Testis (tissue), 3 donors: ENCODE measurements around the gene MAP6D1. TPM values are rescaled to one million over a fixed set of nuclear protein-coding genes. Genes with fewer than 3 reads are reported as not detected.

ENCODE experiments used
- DNase-seq: peaks from one replicate; pipeline ENCODE4 v3.0.0-alpha.2; 2019
- H3K27ac ChIP-seq, 2 donors: fragments of 200-600 bp; sonication (generic); one replicate each; pipeline ENCODE4 v1.5.1; 2019
- H3K27me3 ChIP-seq: fragments of 200-600 bp; sonication (generic); one replicate; pipeline ENCODE4 v1.5.1; 2019
- H3K36me3 ChIP-seq: fragments of 200-600 bp; sonication (generic); one replicate; pipeline ENCODE4 v1.5.1; 2017; ENCODE audit warnings: low read depth; ENCODE audit errors: missing control alignments
- H3K4me1 ChIP-seq: fragments of 200-600 bp; sonication (generic); one replicate; pipeline ENCODE4 v1.5.1; 2019
- H3K4me3 ChIP-seq, 2 donors: fragments of 200-600 bp; sonication (generic); one replicate each; pipeline ENCODE4 v1.5.1; 2017 to 2019
- H3K9me3 ChIP-seq: fragments of 200-600 bp; sonication (generic); one replicate; pipeline ENCODE4 v1.5.1; 2017
- POLR2A ChIP-seq: fragments of 450-650 bp; IDR thresholded peaks from one replicate; pipeline ENCODE4 v1.6.1; 2017; ENCODE audit warnings: antibody characterized with exemption, mild to moderate bottlenecking, moderate library complexity
- WGBS, 2 donors: methylation state at CpG; one replicate each; pipeline ENCODE4 v1.1.5; 2018; 5-methylcytosine and 5-hydroxymethylcytosine counted together
- intact Hi-C: fragments of 100-400 bp; cut with DNase I; formaldehyde crosslinking; loops from one replicate; pipeline ENCODE4 v1.15.1; 2023; ENCODE audit warnings: low total_unique reads
- polyA plus RNA-seq: library from polyadenylated mRNA; stranded (reverse); fragments of 350-450 nt; fragmentation: Illumina TruSeq; extraction: RNeasy Lipid Tissue Mini Kit (QIAGEN cat#74804); gene quantifications from one replicate; pipeline ENCODE4 v1.2.3, GENCODE V29; 2014; ENCODE audit warnings: low read depth, low replicate concordance; ENCODE audit not compliant: insufficient read depth
- total RNA-seq, 2 donors: library from RNA; depleted of rRNA; stranded (reverse); fragments of >200 nt; gene quantifications; one replicate each; pipeline ENCODE4 v1.2.3, GENCODE V29; 2016
- TF ChIP-seq, protein P1 (sequence below), 3 experiments: fragments of 450-650 bp in 2 of 3; fragments of 200-600 bp in 1 of 3; sonication (generic) in 1 of 3; IDR thresholded peaks; one replicate each; pipeline ENCODE4 v1.5.1; 2016 to 2019; ENCODE audit warnings: antibody characterized with exemption in 3 of 3, mild to moderate bottlenecking in 2 of 3, moderate library complexity in 1 of 3

The MAP6D1 gene
- total and polyA plus RNA-seq, 3 donors from 2014 or later: 0.80 to 8.3 (median 4.8) TPM

GRCh38 chr3:183774631-183775030 lies 50.7 kb downstream of the MAP6D1 start:
- DNase-seq: no peak
- Histone ChIP-seq H3K27ac (no peak overlapping the region), H3K36me3 (no peaks in the 10 kb centered on the region), H3K4me1 (no peaks in the 10 kb centered on the region), H3K27me3 (no peaks in the 10 kb centered on the region), H3K4me3 (no peak overlapping the region), H3K9me3 (no peaks in the 10 kb centered on the region)
- intact Hi-C loops: no loop called here
- TF ChIP-seq, protein P1, sequence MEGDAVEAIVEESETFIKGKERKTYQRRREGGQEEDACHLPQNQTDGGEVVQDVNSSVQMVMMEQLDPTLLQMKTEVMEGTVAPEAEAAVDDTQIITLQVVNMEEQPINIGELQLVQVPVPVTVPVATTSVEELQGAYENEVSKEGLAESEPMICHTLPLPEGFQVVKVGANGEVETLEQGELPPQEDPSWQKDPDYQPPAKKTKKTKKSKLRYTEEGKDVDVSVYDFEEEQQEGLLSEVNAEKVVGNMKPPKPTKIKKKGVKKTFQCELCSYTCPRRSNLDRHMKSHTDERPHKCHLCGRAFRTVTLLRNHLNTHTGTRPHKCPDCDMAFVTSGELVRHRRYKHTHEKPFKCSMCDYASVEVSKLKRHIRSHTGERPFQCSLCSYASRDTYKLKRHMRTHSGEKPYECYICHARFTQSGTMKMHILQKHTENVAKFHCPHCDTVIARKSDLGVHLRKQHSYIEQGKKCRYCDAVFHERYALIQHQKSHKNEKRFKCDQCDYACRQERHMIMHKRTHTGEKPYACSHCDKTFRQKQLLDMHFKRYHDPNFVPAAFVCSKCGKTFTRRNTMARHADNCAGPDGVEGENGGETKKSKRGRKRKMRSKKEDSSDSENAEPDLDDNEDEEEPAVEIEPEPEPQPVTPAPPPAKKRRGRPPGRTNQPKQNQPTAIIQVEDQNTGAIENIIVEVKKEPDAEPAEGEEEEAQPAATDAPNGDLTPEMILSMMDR (IDR thresholded peaks at IDR 0.05): no peak
- TF ChIP-seq POLR2A: no peak
- WGBS, 2 donors: 86 to 90% methylated on average over 3 of the region's 3 CpGs

- Histone ChIP-seq H3K27ac (no peak overlapping the region), H3K36me3 (no peaks in the 10 kb centered on the region), H3K9me3 (no peaks in the 10 kb centered on the region), H3K4me3 (no peak overlapping the region), H3K4me1 (no peaks in the 10 kb centered on the region), H3K27me3 (no peaks in the 10 kb centered on the region)
- no peak for DNase-seq
- 95 to 96% methylated on average over 9 of the region's 9 CpGs for WGBS, 2 donors
- intact Hi-C loops: no loop called here
- TF ChIP-seq, protein P1 (IDR thresholded peaks at IDR 0.05): no peak
- no peak for TF ChIP-seq POLR2A
Observed at GRCh38 chr3:183769453-183769852, 55.9 kb downstream of the MAP6D1 start.

DNA sequence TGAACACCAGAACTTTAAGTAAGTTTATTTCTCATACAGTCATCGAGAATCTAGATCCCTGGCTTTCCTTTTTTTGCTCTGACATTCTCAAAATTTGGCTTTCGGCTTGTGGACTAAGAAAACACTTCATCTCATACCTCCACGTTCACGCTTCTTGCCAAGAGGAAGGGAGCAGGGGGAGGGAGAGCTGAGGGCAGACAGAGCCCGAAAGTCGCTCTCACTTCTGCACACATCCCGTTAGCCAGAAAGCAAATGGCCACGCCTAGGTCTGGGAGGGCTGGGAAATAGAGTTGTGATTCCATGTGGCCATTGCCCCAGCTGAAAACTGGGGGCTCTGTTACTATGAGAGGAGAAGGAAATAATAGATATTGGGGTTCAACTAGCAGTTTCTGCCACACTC lies 57.3 kb downstream of the MAP6D1 start:
- H3K27me3 ChIP-seq: no peaks in the 10 kb centered on the region
- intact Hi-C loops: no loop called here
- H3K36me3 ChIP-seq: no peaks in the 10 kb centered on the region
- DNase-seq: no peak
- WGBS, 2 donors: 81 to 89% methylated on average over 8 of the region's 8 CpGs
- TF ChIP-seq POLR2A: no peak
- TF ChIP-seq, protein P1 (IDR thresholded peaks at IDR 0.05): no peak
- H3K9me3 ChIP-seq: no peaks in the 10 kb centered on the region
- H3K4me3 ChIP-seq: no peak overlapping the region
- no peak overlapping the region for H3K27ac ChIP-seq
- no peaks in the 10 kb centered on the region for H3K4me1 ChIP-seq

GRCh38 chr3:183766745-183767606 lies 58.4 kb downstream of the MAP6D1 start:
- H3K4me3 ChIP-seq: no peak overlapping the region
- no peak overlapping the region for H3K27ac ChIP-seq
- H3K4me1 ChIP-seq: no peaks in the 10 kb centered on the region
- DNase-seq: peak; percentile 88
- WGBS, 2 donors: 70 to 75% methylated on average over 9 of the region's 9 CpGs
- H3K27me3 ChIP-seq: no peaks in the 10 kb centered on the region
- intact Hi-C loops: no loop called here
- no peak for TF ChIP-seq POLR2A
- TF ChIP-seq, protein P1 (IDR thresholded peaks at IDR 0.05): peak; percentile 52 to 77 (median 75)
- H3K9me3 ChIP-seq: no peaks in the 10 kb centered on the region
- no peaks in the 10 kb centered on the region for H3K36me3 ChIP-seq

GRCh38 chr3:183766107-183766506 lies 59.3 kb downstream of the MAP6D1 start:
- Histone ChIP-seq H3K9me3 (no peaks in the 10 kb centered on the region), H3K4me3 (no peak overlapping the region), H3K36me3 (no peaks in the 10 kb centered on the region), H3K4me1 (no peaks in the 10 kb centered on the region), H3K27ac (no peak overlapping the region), H3K27me3 (no peaks in the 10 kb centered on the region)
- TF ChIP-seq, protein P1 (IDR thresholded peaks at IDR 0.05): no peak
- TF ChIP-seq POLR2A: no peak
- intact Hi-C loops: no loop called here
- no peak for DNase-seq
